Astrocyte of the spinal cord (primary cell): Measurements from ENCODE around the gene DRC7.

Experiments used
- DNase-seq: peaks from one replicate; pipeline ENCODE4 v3.0.0; 2011; ENCODE audit warnings: low read depth, low spot score
- H3K4me3 ChIP-seq: 2 replicates; pipeline ENCODE4 v1.5.1; 2011; ENCODE audit warnings: low read depth, mild to moderate bottlenecking, low read length, moderate library complexity
- in situ Hi-C: cut with HindIII; loops from 2 replicates; pipeline ENCODE4 v1.10.0; 2017; ENCODE audit warnings: low sequenced_read_pairs
- TF ChIP-seq, protein P1 (sequence below): IDR thresholded peaks from 2 replicates; pipeline ENCODE4 v1.5.1; 2012; ENCODE audit warnings: low read depth, mild to moderate bottlenecking, low read length, inconsistent platforms

DRC7 gene

DNA sequence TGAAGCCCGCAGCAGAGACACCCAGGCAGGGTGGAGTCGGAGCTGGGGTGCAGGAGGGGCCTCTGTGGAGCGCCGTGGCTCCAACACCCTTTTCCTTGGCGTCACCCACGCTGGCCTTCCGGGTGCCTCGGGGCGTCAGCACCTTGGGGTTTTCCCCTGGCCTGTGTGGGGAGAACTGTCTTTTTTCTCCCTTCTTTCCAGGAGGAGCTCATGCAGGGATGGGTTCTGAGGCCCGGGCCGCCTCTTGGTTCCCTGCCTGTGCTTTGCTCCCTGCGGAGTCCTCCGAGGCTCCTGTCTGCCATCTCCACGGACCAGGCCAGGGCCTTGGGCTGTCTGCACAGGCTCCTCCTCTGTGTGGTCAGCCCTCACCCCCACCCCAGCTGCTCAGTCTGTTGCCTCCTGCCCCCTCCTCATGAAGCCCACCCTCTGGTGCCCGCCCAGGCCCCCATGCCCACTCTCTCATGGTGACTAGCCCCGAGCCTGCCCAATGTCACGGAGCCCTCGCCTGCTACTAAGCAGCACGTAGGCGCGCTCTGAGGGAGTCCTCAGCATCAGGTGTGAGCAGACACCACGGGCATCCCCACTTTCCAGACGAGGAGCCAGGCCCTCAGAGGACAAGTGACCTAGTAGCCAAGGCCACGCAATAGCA, 45.9 kb downstream of the DRC7 start:
- no peak overlapping the region for H3K4me3 ChIP-seq
- TF ChIP-seq, protein P1, sequence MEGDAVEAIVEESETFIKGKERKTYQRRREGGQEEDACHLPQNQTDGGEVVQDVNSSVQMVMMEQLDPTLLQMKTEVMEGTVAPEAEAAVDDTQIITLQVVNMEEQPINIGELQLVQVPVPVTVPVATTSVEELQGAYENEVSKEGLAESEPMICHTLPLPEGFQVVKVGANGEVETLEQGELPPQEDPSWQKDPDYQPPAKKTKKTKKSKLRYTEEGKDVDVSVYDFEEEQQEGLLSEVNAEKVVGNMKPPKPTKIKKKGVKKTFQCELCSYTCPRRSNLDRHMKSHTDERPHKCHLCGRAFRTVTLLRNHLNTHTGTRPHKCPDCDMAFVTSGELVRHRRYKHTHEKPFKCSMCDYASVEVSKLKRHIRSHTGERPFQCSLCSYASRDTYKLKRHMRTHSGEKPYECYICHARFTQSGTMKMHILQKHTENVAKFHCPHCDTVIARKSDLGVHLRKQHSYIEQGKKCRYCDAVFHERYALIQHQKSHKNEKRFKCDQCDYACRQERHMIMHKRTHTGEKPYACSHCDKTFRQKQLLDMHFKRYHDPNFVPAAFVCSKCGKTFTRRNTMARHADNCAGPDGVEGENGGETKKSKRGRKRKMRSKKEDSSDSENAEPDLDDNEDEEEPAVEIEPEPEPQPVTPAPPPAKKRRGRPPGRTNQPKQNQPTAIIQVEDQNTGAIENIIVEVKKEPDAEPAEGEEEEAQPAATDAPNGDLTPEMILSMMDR, result no peak
- in situ Hi-C loops, result no loop called here
- DNase-seq, result no peak

DNA sequence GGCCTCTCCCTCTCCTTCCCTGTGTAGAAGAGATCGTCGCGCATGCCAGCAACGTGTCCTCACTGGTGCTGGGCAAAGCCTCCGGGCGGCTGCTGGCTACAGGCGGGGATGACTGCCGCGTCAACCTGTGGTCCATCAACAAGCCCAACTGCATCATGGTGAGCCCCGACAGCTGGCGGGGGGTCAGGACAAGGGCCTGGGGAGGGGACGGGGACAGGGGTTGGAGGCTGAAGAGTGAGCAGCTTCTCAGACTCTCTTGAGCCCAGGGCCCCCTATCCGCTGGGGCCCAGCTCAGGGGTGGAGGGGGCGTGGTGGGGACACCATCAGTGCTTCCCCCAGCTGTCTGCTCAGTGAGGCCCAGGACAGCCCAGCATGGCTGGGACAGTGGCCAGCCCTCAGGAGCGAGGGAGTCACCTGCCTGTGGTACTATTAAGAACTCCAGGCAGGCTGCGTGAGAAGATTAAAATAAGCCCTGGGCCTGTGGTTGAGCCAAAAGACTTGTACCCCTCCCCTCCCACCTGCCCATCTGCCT, 47.1 kb downstream of the DRC7 start:
- TF ChIP-seq, protein P1, result no peak
- in situ Hi-C loops, result no loop called here

DNA sequence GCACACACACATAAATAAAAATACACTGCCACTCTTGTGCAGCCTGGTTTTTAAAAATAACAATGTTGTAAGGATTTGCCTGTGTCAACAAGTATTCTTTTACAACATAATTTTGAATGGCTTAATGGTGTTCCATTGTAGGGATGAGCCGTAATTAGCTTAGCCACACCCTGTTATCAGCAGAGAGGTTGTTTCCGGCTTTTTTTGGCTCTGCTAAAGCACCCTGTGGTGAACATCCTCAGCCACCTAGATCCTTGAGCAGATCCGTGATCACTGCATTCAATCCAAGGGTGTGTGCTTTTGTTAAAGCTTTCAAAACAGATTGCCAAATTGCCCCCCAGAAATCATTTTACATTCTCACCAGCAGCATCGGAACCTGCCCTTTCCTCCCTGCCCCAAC, 47.9 kb downstream of the DRC7 start:
- TF ChIP-seq, protein P1, result no peak
- H3K4me3 ChIP-seq, result no peak overlapping the region
- in situ Hi-C loops, result no loop called here
- DNase-seq, result no peak

More for the DNA sequence above, 47.1 kb downstream of the DRC7 start:
- DNase-seq, result no peak
- H3K4me3 ChIP-seq, result no peak overlapping the region

DNA sequence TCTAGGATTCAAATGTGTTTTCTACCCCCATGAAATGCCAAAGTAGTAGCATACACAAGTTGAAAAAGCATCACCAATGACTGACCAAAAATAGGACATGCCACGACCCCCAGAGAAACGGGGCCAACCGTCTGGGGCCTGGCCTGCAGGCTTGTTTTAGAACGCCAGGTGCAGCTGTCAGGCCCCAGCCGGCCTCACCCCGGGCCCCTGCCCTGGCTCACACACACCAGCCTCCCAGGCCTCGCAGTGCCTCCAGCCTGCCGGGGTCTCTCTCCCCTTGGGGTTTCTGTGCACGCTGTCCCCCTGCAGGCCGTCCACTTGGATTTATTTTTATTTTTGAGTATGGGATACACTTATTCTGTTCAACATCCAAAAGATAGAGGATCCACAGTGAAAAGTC, 48.9 kb downstream of the DRC7 start:
- TF ChIP-seq, protein P1, result no peak
- in situ Hi-C loops, result no loop called here
- DNase-seq, result no peak
- H3K4me3 ChIP-seq, result no peak overlapping the region

DNA sequence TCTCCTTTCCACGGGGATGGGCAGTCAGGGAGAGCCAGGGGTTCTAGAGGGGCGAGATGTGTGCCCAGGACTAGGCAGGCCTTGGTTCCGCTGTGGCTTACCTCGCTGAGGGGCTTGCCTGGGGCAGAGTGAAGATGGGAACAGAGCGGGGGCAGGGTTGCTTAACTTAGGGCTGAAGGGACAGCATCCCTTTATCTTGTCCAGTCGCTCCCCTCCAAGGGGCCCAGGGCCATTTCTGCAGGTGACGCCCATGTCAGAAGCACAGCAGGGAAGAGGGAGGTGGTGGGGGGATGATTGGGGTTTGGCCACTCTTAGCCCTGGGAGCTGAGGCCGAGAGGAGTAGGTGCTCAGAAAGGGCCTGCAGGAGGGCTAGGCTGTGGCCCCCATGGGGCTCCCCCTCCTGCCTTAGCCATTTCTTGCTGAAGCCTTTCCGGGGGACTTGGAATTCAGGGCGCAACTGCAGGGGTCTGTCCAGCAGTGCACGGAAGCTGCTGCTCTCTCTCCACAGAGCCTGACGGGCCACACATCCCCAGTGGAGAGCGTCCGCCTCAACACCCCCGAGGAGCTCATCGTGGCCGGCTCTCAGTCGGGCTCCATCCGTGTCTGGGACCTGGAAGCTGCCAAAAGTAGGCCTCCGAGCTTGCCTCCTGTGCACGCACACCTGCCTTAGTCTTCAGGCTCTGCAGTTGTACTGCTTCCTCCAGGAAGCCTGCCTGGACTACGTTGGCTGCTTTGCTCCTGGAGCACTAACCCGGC, 49.5 kb downstream of the DRC7 start:
- DNase-seq, result no peak
- no peak overlapping the region for H3K4me3 ChIP-seq
- TF ChIP-seq, protein P1, result no peak
- in situ Hi-C loops, result no loop called here

DNA sequence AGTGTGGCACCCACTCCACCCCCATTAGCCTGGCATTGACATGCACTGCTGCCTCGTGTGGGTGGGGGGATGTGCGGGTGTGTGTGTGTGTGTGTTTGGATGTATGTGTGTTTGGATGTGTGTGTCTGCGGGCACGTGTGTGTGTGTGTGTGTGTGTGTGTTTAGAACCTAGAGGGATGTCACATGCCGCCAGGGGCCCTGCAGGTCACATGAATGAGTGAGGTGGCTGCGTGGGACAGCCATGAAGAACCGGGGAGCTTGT, 50.0 kb downstream of the DRC7 start:
- TF ChIP-seq, protein P1, result no peak
- no peak for DNase-seq

More for the DNA sequence above, 50.0 kb downstream of the DRC7 start:
- H3K4me3 ChIP-seq, result no peak overlapping the region
- in situ Hi-C loops, result no loop called here
